ENCODE data around the gene TYW1B.
A peak's percentile ranks its signal among the peaks of the same experiment; 100 is the strongest.
"Not testable (repeated sequence)": the region's sequence is repeated elsewhere in the genome, so short reads cannot be mapped to it uniquely, and the experiment has no call there.

TYW1B gene

GRCh38 chr7:72837291-72837690 is 9.3 kb upstream of the TYW1B start:
- H3K4me1 ChIP-seq (ENCODE audit: control insufficient read depth, insufficient read depth, low read length); H3K9ac ChIP-seq (ENCODE audit: low read depth, low read length): not testable (repeated sequence)
- H3K36me3 ChIP-seq (ENCODE audit: control insufficient read depth, insufficient read depth, low read length): peaks cover 34% of the 10 kb centered on the region

DNA sequence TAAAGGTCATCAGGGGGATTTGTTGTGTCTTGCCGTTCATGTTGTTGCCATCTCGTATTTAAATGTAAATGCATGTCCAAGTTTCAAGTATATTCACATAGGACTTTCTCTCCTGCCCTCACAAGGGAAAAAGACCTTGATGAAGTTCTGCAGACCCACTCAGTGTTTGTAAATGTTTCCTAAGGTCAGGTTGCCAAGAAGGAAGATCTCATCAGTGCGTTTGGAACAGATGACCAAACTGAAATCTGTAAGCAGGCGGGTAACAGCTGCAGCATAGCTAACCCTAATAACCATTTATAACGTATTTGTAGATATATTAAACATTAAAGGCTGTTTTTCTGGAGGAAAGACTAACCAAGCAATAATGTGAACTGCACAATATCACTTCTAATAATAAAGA is 2.6 kb upstream of the TYW1B start:
- H3K4me3 ChIP-seq (ENCODE audit: low read depth, low read length): peak overlapping the region; percentile 76
- H3K9me3 ChIP-seq (ENCODE audit: control insufficient read depth, insufficient read depth, low read length); H3K9ac ChIP-seq (ENCODE audit: low read depth, low read length); H3K27me3 ChIP-seq (ENCODE audit: control insufficient read depth, insufficient read depth, low read length); H3K27ac ChIP-seq (ENCODE audit: low read depth, low read length); H3K4me1 ChIP-seq (ENCODE audit: control insufficient read depth, insufficient read depth, low read length): not testable (repeated sequence)
- peaks cover 31% of the 10 kb centered on the region for H3K36me3 ChIP-seq (ENCODE audit: control insufficient read depth, insufficient read depth, low read length)

More at GRCh38 chr7:72837291-72837690, 9.3 kb upstream of the TYW1B start:
- H3K27ac ChIP-seq (ENCODE audit: low read depth, low read length); H3K4me3 ChIP-seq (ENCODE audit: low read depth, low read length); H3K27me3 ChIP-seq (ENCODE audit: control insufficient read depth, insufficient read depth, low read length); H3K9me3 ChIP-seq (ENCODE audit: control insufficient read depth, insufficient read depth, low read length): not testable (repeated sequence)

- Histone ChIP-seq H3K27ac (ENCODE audit: low read depth, low read length) (peak overlapping the region; percentile 86), H3K36me3 (ENCODE audit: control insufficient read depth, insufficient read depth, low read length) (peaks cover 31% of the 10 kb centered on the region), H3K4me3 (ENCODE audit: low read depth, low read length) (peak overlapping the region; percentile 76), H3K9ac (ENCODE audit: low read depth, low read length) (peak overlapping the region; percentile 69)
- H3K4me1 ChIP-seq (ENCODE audit: control insufficient read depth, insufficient read depth, low read length); H3K9me3 ChIP-seq (ENCODE audit: control insufficient read depth, insufficient read depth, low read length); H3K27me3 ChIP-seq (ENCODE audit: control insufficient read depth, insufficient read depth, low read length): not testable (repeated sequence)
Observed at GRCh38 chr7:72829687-72830354, 1.8 kb upstream of the TYW1B start.

DNA sequence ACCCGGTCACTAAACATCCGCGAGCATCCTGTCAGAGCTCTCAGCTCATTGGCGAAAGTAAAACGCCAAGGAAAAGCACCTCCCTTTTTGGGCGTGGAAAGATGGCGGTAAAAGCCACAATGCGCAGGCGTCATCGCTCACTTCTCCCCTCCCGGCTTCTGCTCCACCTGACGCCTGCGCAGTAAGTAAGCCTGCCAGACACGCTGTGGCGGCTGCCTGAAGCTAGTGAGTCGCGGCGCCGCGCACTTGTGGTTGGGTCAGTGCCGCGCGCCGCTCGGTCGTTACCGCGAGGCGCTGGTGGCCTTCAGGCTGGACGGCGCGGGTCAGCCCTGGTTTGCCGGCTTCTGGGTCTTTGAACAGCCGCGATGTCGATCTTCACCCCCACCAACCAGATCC is 1.3 kb upstream of the TYW1B start:
- Histone ChIP-seq H3K4me3 (ENCODE audit: low read depth, low read length) (peak overlapping the region; percentile 76), H3K9ac (ENCODE audit: low read depth, low read length) (peak overlapping the region; percentile 69), H3K27ac (ENCODE audit: low read depth, low read length) (peak overlapping the region; percentile 86), H3K36me3 (ENCODE audit: control insufficient read depth, insufficient read depth, low read length) (peaks cover 26% of the 10 kb centered on the region)
- H3K27me3 ChIP-seq (ENCODE audit: control insufficient read depth, insufficient read depth, low read length); H3K9me3 ChIP-seq (ENCODE audit: control insufficient read depth, insufficient read depth, low read length); H3K4me1 ChIP-seq (ENCODE audit: control insufficient read depth, insufficient read depth, low read length): not testable (repeated sequence)

DNA sequence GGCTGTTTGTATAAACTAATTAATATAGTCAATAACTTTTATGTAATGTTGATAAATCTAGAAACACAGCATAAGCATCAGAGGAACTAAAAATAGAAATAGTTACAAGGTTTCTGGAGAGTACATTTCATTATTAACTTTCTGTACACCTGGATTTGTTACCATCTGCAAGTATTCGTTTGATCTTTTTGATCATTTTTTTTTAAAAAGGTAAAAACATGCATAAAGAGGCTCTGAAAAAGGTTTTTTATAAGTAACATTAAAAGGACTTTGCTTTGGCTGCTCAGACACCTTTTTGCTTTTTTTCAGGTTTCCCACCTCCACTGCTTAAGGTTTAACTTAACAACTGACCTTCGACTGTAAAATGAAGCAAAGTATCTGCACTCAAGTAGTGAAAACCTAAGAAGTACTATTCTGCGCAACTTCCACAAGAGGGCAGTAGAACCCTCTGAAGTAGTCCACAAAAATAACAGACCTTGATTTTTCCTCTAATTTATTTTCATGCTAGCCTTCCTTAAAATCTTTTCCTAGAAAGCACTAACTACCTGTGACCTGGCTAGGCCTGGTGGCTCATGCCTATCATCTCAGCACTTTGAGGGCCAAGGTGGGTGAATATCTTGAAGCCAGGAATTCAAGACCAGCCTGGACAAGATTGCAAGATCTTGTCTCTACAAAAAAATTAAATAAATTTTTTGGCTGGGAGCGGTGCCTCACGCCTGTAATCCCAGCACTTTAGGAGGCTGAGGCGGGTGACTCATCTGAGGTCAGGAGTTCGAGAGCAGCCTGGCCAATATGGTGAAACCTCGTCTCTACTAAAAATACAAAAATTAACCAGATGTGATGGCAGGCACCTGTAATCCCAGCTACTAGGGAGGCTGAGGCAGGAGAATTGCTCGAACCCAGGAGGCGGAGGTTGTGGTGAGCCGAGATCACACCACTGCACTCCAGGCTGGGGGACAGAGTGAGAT is 4.0 kb downstream of the TYW1B start:
- H3K9me3 ChIP-seq (ENCODE audit: control insufficient read depth, insufficient read depth, low read length); H3K9ac ChIP-seq (ENCODE audit: low read depth, low read length); H3K27me3 ChIP-seq (ENCODE audit: control insufficient read depth, insufficient read depth, low read length); H3K36me3 ChIP-seq (ENCODE audit: control insufficient read depth, insufficient read depth, low read length); H3K27ac ChIP-seq (ENCODE audit: low read depth, low read length); H3K4me3 ChIP-seq (ENCODE audit: low read depth, low read length); H3K4me1 ChIP-seq (ENCODE audit: control insufficient read depth, insufficient read depth, low read length): not testable (repeated sequence)

- H3K9me3 ChIP-seq (ENCODE audit: control insufficient read depth, insufficient read depth, low read length); H3K4me1 ChIP-seq (ENCODE audit: control insufficient read depth, insufficient read depth, low read length); H3K27ac ChIP-seq (ENCODE audit: low read depth, low read length): not testable (repeated sequence)
Observed at GRCh38 chr7:72822497-72822896, 5.5 kb downstream of the TYW1B start.

DNA sequence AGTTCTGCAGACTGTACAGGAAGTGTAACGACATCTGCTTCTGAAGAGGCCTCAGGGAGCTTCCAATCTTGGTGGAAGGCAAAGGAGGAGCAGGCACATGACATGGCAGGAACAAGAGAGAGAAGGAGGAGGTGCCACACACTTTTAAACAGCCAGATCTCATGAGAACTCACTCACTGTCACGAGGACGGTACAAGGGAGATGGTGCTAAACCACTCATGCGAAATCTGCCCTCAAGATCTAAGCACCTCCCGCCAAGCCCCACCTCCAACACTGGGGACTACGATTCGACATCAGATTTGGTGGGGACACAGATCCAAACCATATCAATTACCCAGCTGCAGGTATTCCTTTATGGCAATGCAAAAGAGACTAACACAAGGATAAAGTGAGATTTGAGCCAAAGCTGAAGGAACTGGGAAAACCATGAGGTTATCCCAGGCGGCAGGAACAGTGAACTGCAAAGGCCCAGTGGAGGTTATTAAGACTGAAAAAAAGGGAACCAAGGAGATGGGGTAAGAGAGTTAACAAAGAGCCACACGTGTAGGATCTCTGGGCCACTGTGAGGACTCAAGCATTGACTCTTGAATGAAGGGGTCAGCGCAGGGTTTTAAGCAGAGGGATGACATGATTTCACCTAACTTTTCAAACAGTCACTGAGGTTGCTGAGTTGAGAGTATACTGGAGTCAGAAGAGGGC is 9.2 kb downstream of the TYW1B start:
- not testable (repeated sequence) for H3K9ac ChIP-seq (ENCODE audit: low read depth, low read length); H3K4me3 ChIP-seq (ENCODE audit: low read depth, low read length); H3K36me3 ChIP-seq (ENCODE audit: control insufficient read depth, insufficient read depth, low read length); H3K4me1 ChIP-seq (ENCODE audit: control insufficient read depth, insufficient read depth, low read length); H3K27me3 ChIP-seq (ENCODE audit: control insufficient read depth, insufficient read depth, low read length); H3K9me3 ChIP-seq (ENCODE audit: control insufficient read depth, insufficient read depth, low read length); H3K27ac ChIP-seq (ENCODE audit: low read depth, low read length)

More at GRCh38 chr7:72822497-72822896, 5.5 kb downstream of the TYW1B start:
- H3K9ac ChIP-seq (ENCODE audit: low read depth, low read length); H3K36me3 ChIP-seq (ENCODE audit: control insufficient read depth, insufficient read depth, low read length); H3K27me3 ChIP-seq (ENCODE audit: control insufficient read depth, insufficient read depth, low read length); H3K4me3 ChIP-seq (ENCODE audit: low read depth, low read length): not testable (repeated sequence)

DNA sequence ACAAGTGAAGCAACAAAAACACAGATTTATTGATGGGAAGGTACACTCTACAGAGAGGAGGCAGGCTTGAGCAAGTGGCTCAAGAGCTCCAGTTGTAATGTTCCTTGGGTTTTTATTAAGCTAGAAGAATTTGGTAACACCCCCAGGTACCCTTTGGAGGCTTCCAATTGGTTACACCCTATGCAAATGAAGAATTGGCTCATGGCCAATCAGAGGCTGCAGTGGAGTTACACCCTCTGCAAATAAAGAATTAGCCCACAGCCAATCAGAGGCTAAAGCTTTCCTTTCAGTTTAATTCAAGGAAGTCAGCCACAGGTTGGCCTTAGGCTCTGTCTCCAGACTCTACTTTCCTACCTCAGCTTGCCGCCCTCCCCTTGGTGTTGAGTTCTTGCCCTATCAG is 10.3 kb downstream of the TYW1B start:
- H3K36me3 ChIP-seq (ENCODE audit: control insufficient read depth, insufficient read depth, low read length); H3K9me3 ChIP-seq (ENCODE audit: control insufficient read depth, insufficient read depth, low read length): not testable (repeated sequence)

GRCh38 chr7:72816370-72817157 is 11.4 kb downstream of the TYW1B start:
- not testable (repeated sequence) for H3K4me3 ChIP-seq (ENCODE audit: low read depth, low read length); H3K9ac ChIP-seq (ENCODE audit: low read depth, low read length); H3K9me3 ChIP-seq (ENCODE audit: control insufficient read depth, insufficient read depth, low read length); H3K36me3 ChIP-seq (ENCODE audit: control insufficient read depth, insufficient read depth, low read length); H3K4me1 ChIP-seq (ENCODE audit: control insufficient read depth, insufficient read depth, low read length); H3K27me3 ChIP-seq (ENCODE audit: control insufficient read depth, insufficient read depth, low read length); H3K27ac ChIP-seq (ENCODE audit: low read depth, low read length)

More for the DNA sequence above, 10.3 kb downstream of the TYW1B start:
- not testable (repeated sequence) for H3K27me3 ChIP-seq (ENCODE audit: control insufficient read depth, insufficient read depth, low read length); H3K4me1 ChIP-seq (ENCODE audit: control insufficient read depth, insufficient read depth, low read length); H3K4me3 ChIP-seq (ENCODE audit: low read depth, low read length); H3K27ac ChIP-seq (ENCODE audit: low read depth, low read length); H3K9ac ChIP-seq (ENCODE audit: low read depth, low read length)

- not testable (repeated sequence) for H3K9me3 ChIP-seq (ENCODE audit: control insufficient read depth, insufficient read depth, low read length); H3K27me3 ChIP-seq (ENCODE audit: control insufficient read depth, insufficient read depth, low read length); H3K27ac ChIP-seq (ENCODE audit: low read depth, low read length); H3K4me3 ChIP-seq (ENCODE audit: low read depth, low read length); H3K9ac ChIP-seq (ENCODE audit: low read depth, low read length); H3K4me1 ChIP-seq (ENCODE audit: control insufficient read depth, insufficient read depth, low read length)
- peaks cover 25% of the 10 kb centered on the region for H3K36me3 ChIP-seq (ENCODE audit: control insufficient read depth, insufficient read depth, low read length)
Observed at GRCh38 chr7:72810437-72810836, 17.6 kb downstream of the TYW1B start.
